ENCODE results near the gene OCA2. TPM values are rescaled to one million over a fixed set of nuclear protein-coding genes. Genes with fewer than 3 reads are reported as not detected.

Gene OCA2
- total RNA-seq, 3 donors from 2014 or later (not counting 1 experiment from before 2014, with no cell fraction given), result 0.35 to 1.5 (median 0.56) TPM

DNA sequence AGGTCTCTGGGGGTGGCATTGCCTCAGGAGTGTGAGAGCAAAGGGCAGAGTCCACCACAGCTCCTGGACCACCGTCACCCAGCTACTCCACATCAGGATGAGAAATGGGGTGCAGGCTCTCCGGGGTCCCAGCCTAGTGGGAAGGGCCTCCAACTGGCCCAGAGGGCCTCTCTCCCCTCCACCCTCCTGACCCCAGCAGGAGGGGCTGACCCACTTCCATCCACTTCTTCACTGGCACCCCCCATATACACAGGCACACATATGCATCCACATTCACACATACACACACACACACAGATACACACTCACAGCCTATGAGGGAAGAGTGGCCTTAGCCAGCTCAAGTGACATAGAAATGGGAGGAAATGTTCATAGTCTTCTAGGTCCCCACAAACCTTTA, 286.0 kb downstream of the OCA2 start:
- 97% methylated on average over 2 of the region's 2 CpGs for WGBS (ENCODE audit: insufficient coverage)
- no peak overlapping the region for H3K27ac ChIP-seq (ENCODE audit: low read length)
- Mint-ChIP-seq H3K4me3 (no peak overlapping the region), H3K9me3 (peaks cover 0 to 5% of the 10 kb centered on the region in 2 donors), H3K27me3 (ENCODE audit: low read depth in 2 of 2) (no peaks in the 10 kb centered on the region), H3K36me3 (peaks cover 8% of the 10 kb centered on the region), H3K4me1 (no peaks in the 10 kb centered on the region), H3K27ac (no peak overlapping the region)
- H3K4me3 ChIP-seq (ENCODE audit: low read length), result no peak overlapping the region
- no peak for ATAC-seq
- TF ChIP-seq, protein P1, sequence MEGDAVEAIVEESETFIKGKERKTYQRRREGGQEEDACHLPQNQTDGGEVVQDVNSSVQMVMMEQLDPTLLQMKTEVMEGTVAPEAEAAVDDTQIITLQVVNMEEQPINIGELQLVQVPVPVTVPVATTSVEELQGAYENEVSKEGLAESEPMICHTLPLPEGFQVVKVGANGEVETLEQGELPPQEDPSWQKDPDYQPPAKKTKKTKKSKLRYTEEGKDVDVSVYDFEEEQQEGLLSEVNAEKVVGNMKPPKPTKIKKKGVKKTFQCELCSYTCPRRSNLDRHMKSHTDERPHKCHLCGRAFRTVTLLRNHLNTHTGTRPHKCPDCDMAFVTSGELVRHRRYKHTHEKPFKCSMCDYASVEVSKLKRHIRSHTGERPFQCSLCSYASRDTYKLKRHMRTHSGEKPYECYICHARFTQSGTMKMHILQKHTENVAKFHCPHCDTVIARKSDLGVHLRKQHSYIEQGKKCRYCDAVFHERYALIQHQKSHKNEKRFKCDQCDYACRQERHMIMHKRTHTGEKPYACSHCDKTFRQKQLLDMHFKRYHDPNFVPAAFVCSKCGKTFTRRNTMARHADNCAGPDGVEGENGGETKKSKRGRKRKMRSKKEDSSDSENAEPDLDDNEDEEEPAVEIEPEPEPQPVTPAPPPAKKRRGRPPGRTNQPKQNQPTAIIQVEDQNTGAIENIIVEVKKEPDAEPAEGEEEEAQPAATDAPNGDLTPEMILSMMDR (IDR thresholded peaks at IDR 0.05), result no peak
- DNase-seq, result no peak
- intact Hi-C loops (cut with micrococcal nuclease), result no loop called here
- no peaks in the 10 kb centered on the region for H3K27me3 ChIP-seq (ENCODE audit: control insufficient read depth, insufficient read depth, low read length)
- H3K4me1 ChIP-seq (ENCODE audit: control insufficient read depth, insufficient read depth, low read length), result no peaks in the 10 kb centered on the region
- H3K36me3 ChIP-seq (ENCODE audit: control insufficient read depth, insufficient read depth, low read length), result no peaks in the 10 kb centered on the region
- H3K9me3 ChIP-seq (ENCODE audit: control insufficient read depth, insufficient read depth, low read length), result peaks cover 4% of the 10 kb centered on the region

GRCh38 chr15:27808182-27808581, 290.9 kb downstream of the OCA2 start:
- Mint-ChIP-seq H3K4me3 (no peak overlapping the region), H3K27me3 (ENCODE audit: low read depth in 2 of 2) (no peaks in the 10 kb centered on the region), H3K9me3 (peaks cover 2 to 5% of the 10 kb centered on the region in 2 donors), H3K36me3 (no peaks in the 10 kb centered on the region), H3K4me1 (no peaks in the 10 kb centered on the region), H3K27ac (no peak overlapping the region)
- ATAC-seq, result no peak
- WGBS (ENCODE audit: insufficient coverage), result 49% methylated on average over 9 of the region's 9 CpGs
- intact Hi-C loops (cut with micrococcal nuclease), result no loop called here
- no peaks in the 10 kb centered on the region for H3K36me3 ChIP-seq (ENCODE audit: control insufficient read depth, insufficient read depth, low read length)
- DNase-seq, result no peak
- H3K4me1 ChIP-seq (ENCODE audit: control insufficient read depth, insufficient read depth, low read length), result no peaks in the 10 kb centered on the region
- no peaks in the 10 kb centered on the region for H3K27me3 ChIP-seq (ENCODE audit: control insufficient read depth, insufficient read depth, low read length)
- TF ChIP-seq, protein P1 (IDR thresholded peaks at IDR 0.05), result no peak
- H3K27ac ChIP-seq (ENCODE audit: low read length), result no peak overlapping the region
- peaks cover 16% of the 10 kb centered on the region for H3K9me3 ChIP-seq (ENCODE audit: control insufficient read depth, insufficient read depth, low read length)
- H3K4me3 ChIP-seq (ENCODE audit: low read length), result no peak overlapping the region

GRCh38 chr15:27807335-27807734, 291.8 kb downstream of the OCA2 start:
- intact Hi-C loops (cut with micrococcal nuclease), result no loop called here
- WGBS (ENCODE audit: insufficient coverage), result 95% methylated on average over 6 of the region's 7 CpGs
- Mint-ChIP-seq H3K27ac (no peak overlapping the region), H3K9me3 (peaks cover 2 to 5% of the 10 kb centered on the region in 2 donors), H3K4me1 (no peaks in the 10 kb centered on the region), H3K27me3 (ENCODE audit: low read depth in 2 of 2) (no peaks in the 10 kb centered on the region), H3K36me3 (no peaks in the 10 kb centered on the region), H3K4me3 (no peak overlapping the region)
- Histone ChIP-seq H3K4me3 (ENCODE audit: low read length) (no peak overlapping the region), H3K27me3 (ENCODE audit: control insufficient read depth, insufficient read depth, low read length) (no peaks in the 10 kb centered on the region), H3K27ac (ENCODE audit: low read length) (no peak overlapping the region), H3K36me3 (ENCODE audit: control insufficient read depth, insufficient read depth, low read length) (no peaks in the 10 kb centered on the region), H3K9me3 (ENCODE audit: control insufficient read depth, insufficient read depth, low read length) (peaks cover 16% of the 10 kb centered on the region), H3K4me1 (ENCODE audit: control insufficient read depth, insufficient read depth, low read length) (no peaks in the 10 kb centered on the region)
- TF ChIP-seq, protein P1 (IDR thresholded peaks at IDR 0.05), result no peak
- DNase-seq (no peak), ATAC-seq (no peak)

DNA sequence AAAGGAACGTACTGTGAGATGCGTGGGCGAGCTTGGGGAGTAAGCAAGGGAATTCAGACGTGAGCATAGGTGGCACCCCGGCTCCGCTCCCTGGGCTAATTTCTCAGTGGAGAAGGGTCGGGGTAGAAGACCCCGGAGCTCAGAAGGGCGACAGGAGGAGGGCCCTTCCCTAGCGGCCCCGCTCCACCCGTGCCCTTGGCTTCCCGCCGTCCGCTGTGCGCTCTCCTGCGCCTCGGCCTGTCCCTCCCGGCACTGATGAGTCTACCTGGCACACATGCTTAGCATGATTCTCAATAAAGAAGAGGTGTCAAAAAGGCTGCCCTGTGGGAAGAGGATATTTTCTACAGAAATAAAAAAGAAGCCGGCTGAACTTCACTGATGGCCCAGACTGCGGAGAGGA, 292.7 kb downstream of the OCA2 start:
- DNase-seq (no peak), ATAC-seq (no peak)
- no peaks in the 10 kb centered on the region for H3K36me3 ChIP-seq (ENCODE audit: control insufficient read depth, insufficient read depth, low read length)
- Mint-ChIP-seq H3K27ac (no peak overlapping the region), H3K4me3 (no peak overlapping the region), H3K9me3 (peaks cover 2 to 5% of the 10 kb centered on the region in 2 donors), H3K4me1 (no peaks in the 10 kb centered on the region), H3K36me3 (no peaks in the 10 kb centered on the region), H3K27me3 (ENCODE audit: low read depth in 2 of 2) (no peaks in the 10 kb centered on the region)
- H3K4me1 ChIP-seq (ENCODE audit: control insufficient read depth, insufficient read depth, low read length), result no peaks in the 10 kb centered on the region
- H3K27ac ChIP-seq (ENCODE audit: low read length), result no peak overlapping the region
- H3K9me3 ChIP-seq (ENCODE audit: control insufficient read depth, insufficient read depth, low read length), result peaks cover 16% of the 10 kb centered on the region
- intact Hi-C loops (cut with micrococcal nuclease), result no loop called here
- no peaks in the 10 kb centered on the region for H3K27me3 ChIP-seq (ENCODE audit: control insufficient read depth, insufficient read depth, low read length)
- 92% methylated on average over 21 of the region's 21 CpGs for WGBS (ENCODE audit: insufficient coverage)
- H3K4me3 ChIP-seq (ENCODE audit: low read length), result no peak overlapping the region
- TF ChIP-seq, protein P1 (IDR thresholded peaks at IDR 0.05), result no peak
